ENCODE data around the gene KBTBD7.

DNA sequence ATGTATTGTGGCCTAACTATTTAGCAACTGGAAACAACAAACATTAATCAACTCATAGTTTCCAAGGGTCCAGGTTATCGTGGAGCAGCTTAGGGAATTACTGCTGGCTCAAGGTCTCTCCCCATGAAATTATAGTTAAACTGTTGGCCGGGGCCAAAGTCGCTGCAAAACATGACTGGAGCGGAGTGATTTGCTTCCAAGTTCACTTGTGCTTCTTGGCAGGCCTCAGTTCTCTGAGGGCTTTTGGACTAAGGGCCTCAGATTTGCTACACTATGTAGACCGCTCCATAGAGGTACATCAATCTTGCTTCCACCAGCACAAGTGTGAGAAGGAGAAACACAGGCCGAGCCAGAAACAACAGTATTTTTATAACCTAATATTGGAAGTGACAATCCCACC lies 9.4 kb upstream of the KBTBD7 start:
- TF ChIP-seq, protein P1, sequence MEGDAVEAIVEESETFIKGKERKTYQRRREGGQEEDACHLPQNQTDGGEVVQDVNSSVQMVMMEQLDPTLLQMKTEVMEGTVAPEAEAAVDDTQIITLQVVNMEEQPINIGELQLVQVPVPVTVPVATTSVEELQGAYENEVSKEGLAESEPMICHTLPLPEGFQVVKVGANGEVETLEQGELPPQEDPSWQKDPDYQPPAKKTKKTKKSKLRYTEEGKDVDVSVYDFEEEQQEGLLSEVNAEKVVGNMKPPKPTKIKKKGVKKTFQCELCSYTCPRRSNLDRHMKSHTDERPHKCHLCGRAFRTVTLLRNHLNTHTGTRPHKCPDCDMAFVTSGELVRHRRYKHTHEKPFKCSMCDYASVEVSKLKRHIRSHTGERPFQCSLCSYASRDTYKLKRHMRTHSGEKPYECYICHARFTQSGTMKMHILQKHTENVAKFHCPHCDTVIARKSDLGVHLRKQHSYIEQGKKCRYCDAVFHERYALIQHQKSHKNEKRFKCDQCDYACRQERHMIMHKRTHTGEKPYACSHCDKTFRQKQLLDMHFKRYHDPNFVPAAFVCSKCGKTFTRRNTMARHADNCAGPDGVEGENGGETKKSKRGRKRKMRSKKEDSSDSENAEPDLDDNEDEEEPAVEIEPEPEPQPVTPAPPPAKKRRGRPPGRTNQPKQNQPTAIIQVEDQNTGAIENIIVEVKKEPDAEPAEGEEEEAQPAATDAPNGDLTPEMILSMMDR (IDR thresholded peaks at IDR 0.05) = no peak
- no peak for TF ChIP-seq POLR2A (IDR thresholded peaks at IDR 0.05)
- TF ChIP-seq POLR2AphosphoS5 (IDR thresholded peaks at IDR 0.05) = no peak

All from stomach (tissue), 4 donors.